Measurements from ENCODE around the gene RMC1.
"Not testable (repeated sequence)": the region's sequence is repeated elsewhere in the genome, so short reads cannot be mapped to it uniquely, and the experiment has no call there.

The RMC1 gene

GRCh38 chr18:23485386-23485785 is 17.9 kb upstream of the RMC1 start:
- TF ChIP-seq CTCF (IDR thresholded peaks at IDR 0.05; ENCODE audit: control insufficient read depth, insufficient read depth, low read depth, low read length, missing control alignments), result no peak
- no peak for DNase-seq (ENCODE audit: low read depth)

GRCh38 chr18:23487738-23488570 is 15.4 kb upstream of the RMC1 start:
- H3K4me3 ChIP-seq (ENCODE audit: control insufficient read depth, low read depth, low read length), result no peak overlapping the region

More at GRCh38 chr18:23485386-23485785, 17.9 kb upstream of the RMC1 start:
- no peak overlapping the region for H3K4me3 ChIP-seq (ENCODE audit: control insufficient read depth, low read depth, low read length)

GRCh38 chr18:23489586-23489985 is 13.7 kb upstream of the RMC1 start:
- DNase-seq (ENCODE audit: low read depth); H3K4me3 ChIP-seq (ENCODE audit: control insufficient read depth, low read depth, low read length): not testable (repeated sequence)

More at GRCh38 chr18:23487738-23488570, 15.4 kb upstream of the RMC1 start:
- no peak for TF ChIP-seq CTCF (IDR thresholded peaks at IDR 0.05; ENCODE audit: control insufficient read depth, insufficient read depth, low read depth, low read length, missing control alignments)
- no peak for DNase-seq (ENCODE audit: low read depth)

GRCh38 chr18:23493654-23494053 is 9.7 kb upstream of the RMC1 start:
- no peak overlapping the region for H3K4me3 ChIP-seq (ENCODE audit: control insufficient read depth, low read depth, low read length)
- no peak for DNase-seq (ENCODE audit: low read depth)
- no peak for TF ChIP-seq CTCF (IDR thresholded peaks at IDR 0.05; ENCODE audit: control insufficient read depth, insufficient read depth, low read depth, low read length, missing control alignments)

- no peak for TF ChIP-seq CTCF (IDR thresholded peaks at IDR 0.05; ENCODE audit: control insufficient read depth, insufficient read depth, low read depth, low read length, missing control alignments)
- no peak for DNase-seq (ENCODE audit: low read depth)
- no peak overlapping the region for H3K4me3 ChIP-seq (ENCODE audit: control insufficient read depth, low read depth, low read length)
Observed at GRCh38 chr18:23494992-23495391, 8.3 kb upstream of the RMC1 start.

- H3K4me3 ChIP-seq (ENCODE audit: control insufficient read depth, low read depth, low read length), result no peak overlapping the region
- no peak for TF ChIP-seq CTCF (IDR thresholded peaks at IDR 0.05; ENCODE audit: control insufficient read depth, insufficient read depth, low read depth, low read length, missing control alignments)
- DNase-seq (ENCODE audit: low read depth), result no peak
Observed at GRCh38 chr18:23495723-23496440, 7.4 kb upstream of the RMC1 start.

- H3K4me3 ChIP-seq (ENCODE audit: control insufficient read depth, low read depth, low read length), result no peak overlapping the region
- DNase-seq (ENCODE audit: low read depth), result no peak
Observed at GRCh38 chr18:23498117-23498516, 5.2 kb upstream of the RMC1 start.

More at GRCh38 chr18:23498117-23498516, 5.2 kb upstream of the RMC1 start:
- TF ChIP-seq CTCF (IDR thresholded peaks at IDR 0.05; ENCODE audit: control insufficient read depth, insufficient read depth, low read depth, low read length, missing control alignments), result no peak

Data from AG09309 (cell line).